Body of pancreas (tissue), 4 donors: ENCODE measurements around the gene SLC29A3.

Source experiments
- CTCF ChIP-seq, 7 experiments: fragments of 450-650 bp in 4 of 7; fragments of 200-600 bp in 3 of 7; sonication (generic) in 3 of 7; IDR thresholded peaks; one replicate each; pipeline ENCODE4 v1.5.1; 2016 to 2019; ENCODE audit warnings: antibody characterized with exemption in 7 of 7
- POLR2A ChIP-seq, 3 donors: fragments of 450-650 bp; IDR thresholded peaks; one replicate each; pipeline ENCODE4 v1.6.1; 2016; ENCODE audit warnings: antibody characterized with exemption in 3 of 3, mild to moderate bottlenecking in 2 of 3

DNA sequence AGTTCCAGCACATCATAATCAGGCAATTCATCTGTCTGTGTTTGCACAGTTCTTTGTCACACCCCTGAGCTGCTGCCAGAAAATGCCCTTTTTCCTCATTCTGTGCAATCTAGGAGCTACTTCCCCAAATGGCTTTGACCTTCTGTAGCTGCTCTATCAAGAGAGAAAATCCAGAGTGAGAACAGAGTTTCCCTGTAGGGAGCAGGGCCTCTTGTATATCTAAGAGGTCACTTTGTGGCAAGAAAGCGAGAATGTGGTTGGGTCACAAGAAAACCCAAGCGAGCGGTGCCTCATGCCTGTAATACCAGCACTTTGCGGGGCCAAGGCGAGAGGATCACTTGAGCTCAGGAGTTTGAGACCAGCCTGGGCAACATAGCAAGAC, 24.3 kb downstream of the SLC29A3 start:
- TF ChIP-seq CTCF (IDR thresholded peaks at IDR 0.05) (no peak), POLR2A (IDR thresholded peaks at IDR 0.05) (no peak)
